Vagina (tissue), 2 donors: ENCODE results near the gene GJD2.

Experiments used
- POLR2A ChIP-seq, 2 donors: fragments of 450-650 bp; IDR thresholded peaks; one replicate each; pipeline ENCODE4 v1.6.1; 2017; ENCODE audit warnings: antibody characterized with exemption in 2 of 2, mild to moderate bottlenecking in 2 of 2, moderate library complexity in 2 of 2
- POLR2AphosphoS5 ChIP-seq, 2 donors: sonication (generic); formaldehyde crosslinking; IDR thresholded peaks; one replicate each; pipeline ENCODE4 v1.9.0; 2017; ENCODE audit warnings: antibody characterized with exemption in 2 of 2, mild to moderate bottlenecking in 2 of 2, low read depth in 1 of 2; ENCODE audit not compliant: insufficient read depth in 1 of 2
- TF ChIP-seq, protein P1 (sequence below), 3 experiments: fragments of 450-650 bp in 2 of 3; fragments of 200-600 bp in 1 of 3; sonication (generic) in 1 of 3; IDR thresholded peaks; one replicate each; pipeline ENCODE4 v1.5.1; 2017 to 2019; ENCODE audit warnings: antibody characterized with exemption in 3 of 3, mild to moderate bottlenecking in 2 of 3, moderate library complexity in 2 of 3

DNA sequence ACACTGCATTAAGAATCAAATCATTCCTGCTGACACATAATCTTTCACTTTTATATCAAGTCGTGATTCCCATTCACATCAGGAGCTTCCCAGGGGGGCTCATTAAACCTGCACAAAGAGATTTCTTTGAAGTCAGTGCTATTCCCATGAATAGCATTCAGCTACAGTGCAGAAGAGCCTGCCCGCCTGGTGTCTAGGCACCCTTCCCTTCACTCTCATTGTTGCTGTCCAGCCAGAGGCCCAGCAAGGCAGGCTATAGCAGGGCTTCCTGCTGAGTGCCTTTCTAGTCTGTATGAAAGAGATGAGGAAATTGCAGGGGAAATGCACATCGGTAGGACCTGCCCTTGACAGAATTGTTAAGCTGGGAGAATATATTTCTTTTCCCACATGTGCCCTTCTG lies 4.5 kb upstream of the GJD2 start:
- TF ChIP-seq, protein P1, sequence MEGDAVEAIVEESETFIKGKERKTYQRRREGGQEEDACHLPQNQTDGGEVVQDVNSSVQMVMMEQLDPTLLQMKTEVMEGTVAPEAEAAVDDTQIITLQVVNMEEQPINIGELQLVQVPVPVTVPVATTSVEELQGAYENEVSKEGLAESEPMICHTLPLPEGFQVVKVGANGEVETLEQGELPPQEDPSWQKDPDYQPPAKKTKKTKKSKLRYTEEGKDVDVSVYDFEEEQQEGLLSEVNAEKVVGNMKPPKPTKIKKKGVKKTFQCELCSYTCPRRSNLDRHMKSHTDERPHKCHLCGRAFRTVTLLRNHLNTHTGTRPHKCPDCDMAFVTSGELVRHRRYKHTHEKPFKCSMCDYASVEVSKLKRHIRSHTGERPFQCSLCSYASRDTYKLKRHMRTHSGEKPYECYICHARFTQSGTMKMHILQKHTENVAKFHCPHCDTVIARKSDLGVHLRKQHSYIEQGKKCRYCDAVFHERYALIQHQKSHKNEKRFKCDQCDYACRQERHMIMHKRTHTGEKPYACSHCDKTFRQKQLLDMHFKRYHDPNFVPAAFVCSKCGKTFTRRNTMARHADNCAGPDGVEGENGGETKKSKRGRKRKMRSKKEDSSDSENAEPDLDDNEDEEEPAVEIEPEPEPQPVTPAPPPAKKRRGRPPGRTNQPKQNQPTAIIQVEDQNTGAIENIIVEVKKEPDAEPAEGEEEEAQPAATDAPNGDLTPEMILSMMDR (IDR thresholded peaks at IDR 0.05), result no peak
- no peak for TF ChIP-seq POLR2AphosphoS5 (IDR thresholded peaks at IDR 0.05; ENCODE audit: insufficient read depth in 1 of 2, low read depth in 1 of 2)
- TF ChIP-seq POLR2A (IDR thresholded peaks at IDR 0.05), result no peak
